Measurements from ENCODE around the gene HOXC12. TPM values are rescaled to one million over a fixed set of nuclear protein-coding genes. Genes with fewer than 3 reads are reported as not detected.

HOXC12 gene
- total and polyA plus RNA-seq, 4 donors, result not detected

DNA sequence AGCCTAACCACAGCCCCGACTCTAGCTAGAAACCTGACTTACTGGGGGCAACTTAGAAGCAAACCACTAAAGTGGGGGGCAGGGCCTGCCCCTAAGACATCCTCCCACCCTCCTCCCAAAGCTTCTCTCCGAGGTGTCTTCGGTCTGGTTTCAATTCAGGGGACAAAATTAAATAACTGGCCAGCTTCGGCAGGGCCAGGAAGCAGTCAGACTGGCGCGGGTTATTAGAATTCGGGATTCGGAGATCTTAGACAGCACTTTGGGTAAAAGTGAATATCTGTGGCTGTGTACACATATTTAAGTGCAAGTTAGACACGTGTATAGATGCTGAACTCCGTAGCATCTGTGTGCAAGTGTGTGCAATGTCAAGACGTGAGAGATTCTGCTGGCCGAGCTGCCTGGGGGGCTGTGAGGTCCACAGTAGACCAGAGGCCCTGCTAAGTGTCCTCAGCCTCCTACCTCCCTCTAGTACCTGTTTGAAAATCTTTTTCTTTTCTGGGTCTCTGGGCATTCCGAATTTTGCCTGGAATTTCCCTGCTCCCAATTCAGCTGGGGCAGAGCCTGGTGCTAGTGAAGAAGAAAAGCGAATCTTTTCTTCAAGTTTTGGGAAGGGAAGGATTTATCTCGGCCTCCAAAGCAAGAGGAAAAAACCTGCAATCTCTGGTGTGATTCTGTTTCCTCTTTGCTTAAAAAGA lies 26.2 kb downstream of the HOXC12 start (continued):
- TF ChIP-seq, protein P1, sequence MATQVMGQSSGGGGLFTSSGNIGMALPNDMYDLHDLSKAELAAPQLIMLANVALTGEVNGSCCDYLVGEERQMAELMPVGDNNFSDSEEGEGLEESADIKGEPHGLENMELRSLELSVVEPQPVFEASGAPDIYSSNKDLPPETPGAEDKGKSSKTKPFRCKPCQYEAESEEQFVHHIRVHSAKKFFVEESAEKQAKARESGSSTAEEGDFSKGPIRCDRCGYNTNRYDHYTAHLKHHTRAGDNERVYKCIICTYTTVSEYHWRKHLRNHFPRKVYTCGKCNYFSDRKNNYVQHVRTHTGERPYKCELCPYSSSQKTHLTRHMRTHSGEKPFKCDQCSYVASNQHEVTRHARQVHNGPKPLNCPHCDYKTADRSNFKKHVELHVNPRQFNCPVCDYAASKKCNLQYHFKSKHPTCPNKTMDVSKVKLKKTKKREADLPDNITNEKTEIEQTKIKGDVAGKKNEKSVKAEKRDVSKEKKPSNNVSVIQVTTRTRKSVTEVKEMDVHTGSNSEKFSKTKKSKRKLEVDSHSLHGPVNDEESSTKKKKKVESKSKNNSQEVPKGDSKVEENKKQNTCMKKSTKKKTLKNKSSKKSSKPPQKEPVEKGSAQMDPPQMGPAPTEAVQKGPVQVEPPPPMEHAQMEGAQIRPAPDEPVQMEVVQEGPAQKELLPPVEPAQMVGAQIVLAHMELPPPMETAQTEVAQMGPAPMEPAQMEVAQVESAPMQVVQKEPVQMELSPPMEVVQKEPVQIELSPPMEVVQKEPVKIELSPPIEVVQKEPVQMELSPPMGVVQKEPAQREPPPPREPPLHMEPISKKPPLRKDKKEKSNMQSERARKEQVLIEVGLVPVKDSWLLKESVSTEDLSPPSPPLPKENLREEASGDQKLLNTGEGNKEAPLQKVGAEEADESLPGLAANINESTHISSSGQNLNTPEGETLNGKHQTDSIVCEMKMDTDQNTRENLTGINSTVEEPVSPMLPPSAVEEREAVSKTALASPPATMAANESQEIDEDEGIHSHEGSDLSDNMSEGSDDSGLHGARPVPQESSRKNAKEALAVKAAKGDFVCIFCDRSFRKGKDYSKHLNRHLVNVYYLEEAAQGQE (IDR thresholded peaks at IDR 0.05), result no peak
- TF ChIP-seq JUND (IDR thresholded peaks at IDR 0.05), result no peak
- TF ChIP-seq, protein P2, sequence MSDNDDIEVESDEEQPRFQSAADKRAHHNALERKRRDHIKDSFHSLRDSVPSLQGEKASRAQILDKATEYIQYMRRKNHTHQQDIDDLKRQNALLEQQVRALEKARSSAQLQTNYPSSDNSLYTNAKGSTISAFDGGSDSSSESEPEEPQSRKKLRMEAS (IDR thresholded peaks at IDR 0.05), result no peak
- no peak for TF ChIP-seq HNF4G (IDR thresholded peaks at IDR 0.05)
- TF ChIP-seq RXRA (IDR thresholded peaks at IDR 0.05), result no peak

DNA sequence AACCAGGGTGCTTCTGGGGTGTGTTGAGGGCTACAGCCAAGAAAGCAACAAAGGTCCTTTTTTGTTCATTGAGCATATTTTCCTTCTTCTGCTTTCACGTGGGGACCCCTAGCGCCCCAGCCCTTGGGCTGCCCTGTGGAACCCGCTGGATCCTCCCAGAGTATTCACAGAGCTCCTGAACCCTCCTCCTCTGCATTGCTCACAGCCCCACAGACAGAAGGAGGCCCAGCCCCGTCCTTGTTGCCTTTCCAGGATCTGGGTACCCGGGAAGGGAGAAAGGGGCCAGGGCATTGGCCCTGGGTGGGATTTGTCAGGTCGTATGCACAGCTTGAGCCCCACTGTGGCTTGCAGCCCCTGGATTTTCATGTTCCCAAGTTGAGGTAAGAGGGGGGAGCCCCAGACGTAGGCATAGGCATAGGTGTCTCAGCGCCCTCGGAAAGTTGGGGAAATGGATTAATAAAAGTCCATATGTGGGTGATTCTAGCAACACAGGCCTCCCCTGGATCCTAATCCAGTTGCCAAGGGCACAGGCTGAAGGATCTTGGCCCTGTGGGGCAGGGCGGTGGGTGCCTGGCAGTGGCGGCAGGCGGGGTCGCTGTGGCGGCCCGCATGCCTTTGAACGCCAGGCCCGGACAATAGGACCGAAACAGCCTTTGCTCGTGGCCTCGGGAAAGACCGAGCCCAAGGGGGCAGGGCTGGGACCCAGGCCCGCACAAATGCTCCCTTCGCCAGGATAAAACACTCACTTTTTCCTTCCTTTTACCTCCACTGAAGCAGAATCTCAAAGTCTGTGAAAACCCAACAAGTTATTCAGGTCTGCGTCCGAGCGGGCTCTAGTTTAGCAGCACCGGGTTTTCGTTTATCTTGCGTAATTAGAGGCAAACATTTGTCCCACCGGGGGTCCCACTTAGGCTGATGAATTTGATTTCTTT lies 27.2 kb downstream of the HOXC12 start:
- H3K9ac ChIP-seq (ENCODE audit: low read depth in 1 of 2, low read length in 2 of 2), result no peak overlapping the region
- no peaks in the 10 kb centered on the region for H3K36me3 ChIP-seq (ENCODE audit: control insufficient read depth in 4 of 4, insufficient read depth in 3 of 4, low read depth in 1 of 4, low read length in 3 of 4)
- H3K4me1 ChIP-seq (ENCODE audit: control insufficient read depth in 4 of 4, insufficient read depth in 4 of 4, low read length in 3 of 4), result peaks cover 3 to 13% (median 8%) of the 10 kb centered on the region in 4 donors
- no peak overlapping the region for H3K27ac ChIP-seq (ENCODE audit: low read depth in 1 of 2, low read length in 2 of 2)
- peaks cover 0 to 7% (median 2%) of the 10 kb centered on the region in 4 donors for H3K9me3 ChIP-seq (ENCODE audit: control insufficient read depth in 4 of 4, low read length in 3 of 4)
- no peak for DNase-seq (ENCODE audit: low spot score)
- peaks cover 18 to 32% (median 28%) of the 10 kb centered on the region in 4 donors for H3K27me3 ChIP-seq (ENCODE audit: control insufficient read depth in 4 of 4, insufficient read depth in 4 of 4, low read length in 3 of 4)
- H3K4me3 ChIP-seq (ENCODE audit: low read depth in 1 of 3, low read length in 3 of 3), result no peak overlapping the region
- 10% methylated on average over 30 of the region's 30 CpGs for WGBS
- TF ChIP-seq, protein P1 (IDR thresholded peaks at IDR 0.05), result no peak
- no peak for TF ChIP-seq RAD21 (IDR thresholded peaks at IDR 0.05)
- TF ChIP-seq, protein P3, sequence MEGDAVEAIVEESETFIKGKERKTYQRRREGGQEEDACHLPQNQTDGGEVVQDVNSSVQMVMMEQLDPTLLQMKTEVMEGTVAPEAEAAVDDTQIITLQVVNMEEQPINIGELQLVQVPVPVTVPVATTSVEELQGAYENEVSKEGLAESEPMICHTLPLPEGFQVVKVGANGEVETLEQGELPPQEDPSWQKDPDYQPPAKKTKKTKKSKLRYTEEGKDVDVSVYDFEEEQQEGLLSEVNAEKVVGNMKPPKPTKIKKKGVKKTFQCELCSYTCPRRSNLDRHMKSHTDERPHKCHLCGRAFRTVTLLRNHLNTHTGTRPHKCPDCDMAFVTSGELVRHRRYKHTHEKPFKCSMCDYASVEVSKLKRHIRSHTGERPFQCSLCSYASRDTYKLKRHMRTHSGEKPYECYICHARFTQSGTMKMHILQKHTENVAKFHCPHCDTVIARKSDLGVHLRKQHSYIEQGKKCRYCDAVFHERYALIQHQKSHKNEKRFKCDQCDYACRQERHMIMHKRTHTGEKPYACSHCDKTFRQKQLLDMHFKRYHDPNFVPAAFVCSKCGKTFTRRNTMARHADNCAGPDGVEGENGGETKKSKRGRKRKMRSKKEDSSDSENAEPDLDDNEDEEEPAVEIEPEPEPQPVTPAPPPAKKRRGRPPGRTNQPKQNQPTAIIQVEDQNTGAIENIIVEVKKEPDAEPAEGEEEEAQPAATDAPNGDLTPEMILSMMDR (IDR thresholded peaks at IDR 0.05; ENCODE audit: low read depth, low read length, missing input control), result no peak
- no peak for TF ChIP-seq HNF4A (conservative IDR thresholded peaks at IDR 0.05)
- TF ChIP-seq, protein P2 (IDR thresholded peaks at IDR 0.05), result no peak
- TF ChIP-seq, protein P4, sequence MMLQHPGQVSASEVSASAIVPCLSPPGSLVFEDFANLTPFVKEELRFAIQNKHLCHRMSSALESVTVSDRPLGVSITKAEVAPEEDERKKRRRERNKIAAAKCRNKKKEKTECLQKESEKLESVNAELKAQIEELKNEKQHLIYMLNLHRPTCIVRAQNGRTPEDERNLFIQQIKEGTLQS (IDR thresholded peaks at IDR 0.05), result no peak
- TF ChIP-seq HNF4G (IDR thresholded peaks at IDR 0.05), result no peak
- TF ChIP-seq JUND (IDR thresholded peaks at IDR 0.05), result no peak
- no peak for TF ChIP-seq YY1 (IDR thresholded peaks at IDR 0.05)
- no peak for TF ChIP-seq SP1 (IDR thresholded peaks at IDR 0.05)
- no peak for TF ChIP-seq NR2F2 (IDR thresholded peaks at IDR 0.05)

Data from liver (tissue), 9 donors.